Right lobe of liver (tissue), 4 donors: ENCODE results near the gene ARHGAP15.

Experiments
- CTCF ChIP-seq, 4 donors: fragments of 200-600 bp in 3 of 4; fragments of 450-650 bp in 1 of 4; IDR thresholded peaks; one replicate each; pipeline versions ENCODE4 v1.5.1 to v1.8.0; 2016 to 2022; ENCODE audit warnings: antibody characterized with exemption in 4 of 4, mild to moderate bottlenecking in 2 of 4
- POLR2A ChIP-seq: fragments of 450-650 bp; IDR thresholded peaks from one replicate; pipeline ENCODE4 v1.6.1; 2017; ENCODE audit warnings: antibody characterized with exemption, mild to moderate bottlenecking
- donor health status: DM: no; HTN: no; CAD: no.
- donor health status: DM: no; HTN: no; CAD: no.
- donor health status: DM: no; HTN: yes; CAD: no.

DNA sequence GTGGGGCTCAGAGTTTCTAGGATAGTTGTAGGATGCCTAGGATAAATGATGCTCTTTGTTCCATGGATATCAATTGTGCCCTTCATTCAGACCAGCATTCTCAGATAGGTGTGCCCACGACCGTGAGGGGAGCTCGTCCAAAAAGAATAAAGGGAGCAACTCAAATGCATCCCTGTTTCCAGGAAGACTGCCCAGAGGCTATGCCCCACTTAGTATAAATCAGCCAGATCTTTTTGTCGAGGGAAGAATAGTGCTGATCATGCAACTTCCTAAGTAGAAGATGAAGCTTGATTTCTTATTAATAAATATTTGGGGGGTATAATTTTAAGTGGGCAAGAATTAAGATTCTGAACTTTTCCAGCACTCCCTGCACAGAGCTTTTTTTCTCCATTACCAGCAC is 450.2 kb downstream of the ARHGAP15 start:
- TF ChIP-seq CTCF (IDR thresholded peaks at IDR 0.05) (no peak), POLR2A (no peak)
